Measurements from ENCODE around the gene ZNF688.
A peak's percentile ranks its signal among the peaks of the same experiment; 100 is the strongest.
"Not testable (repeated sequence)": the region's sequence is repeated elsewhere in the genome, so short reads cannot be mapped to it uniquely, and the experiment has no call there.

The ZNF688 gene

GRCh38 chr16:30557707-30557956 lies 13.9 kb downstream of the ZNF688 start:
- no peak for DNase-seq (ENCODE audit: low read depth)

GRCh38 chr16:30556125-30556473 lies 15.4 kb downstream of the ZNF688 start:
- no peak for DNase-seq (ENCODE audit: low read depth)

- no peak for DNase-seq (ENCODE audit: low read depth)
These were observed 16.0 kb downstream of the ZNF688 start for GRCh38 chr16:30555315-30556124.

GRCh38 chr16:30554557-30555314 lies 16.8 kb downstream of the ZNF688 start:
- DNase-seq (ENCODE audit: low read depth), result no peak

- no peak for DNase-seq (ENCODE audit: low read depth)
These were observed 18.1 kb downstream of the ZNF688 start for GRCh38 chr16:30553393-30553899.

- no peak for DNase-seq (ENCODE audit: low read depth)
These were observed 18.6 kb downstream of the ZNF688 start for GRCh38 chr16:30552956-30553355.

- DNase-seq (ENCODE audit: low read depth), result no peak
These were observed 19.7 kb downstream of the ZNF688 start for GRCh38 chr16:30551781-30552180.

GRCh38 chr16:30548416-30549253 lies 22.9 kb downstream of the ZNF688 start:
- DNase-seq (ENCODE audit: low read depth), result no peak

- no peak for DNase-seq (ENCODE audit: low read depth)
These were observed 25.4 kb downstream of the ZNF688 start for GRCh38 chr16:30546115-30546514.

- DNase-seq (ENCODE audit: low read depth), result no peak
These were observed 28.4 kb downstream of the ZNF688 start for GRCh38 chr16:30543067-30543466.

- no peak for DNase-seq (ENCODE audit: low read depth)
These were observed 29.8 kb downstream of the ZNF688 start for GRCh38 chr16:30541502-30542329.

- DNase-seq (ENCODE audit: low read depth), result not testable (repeated sequence)
These were observed 30.5 kb downstream of the ZNF688 start for GRCh38 chr16:30540916-30541464.

- not testable (repeated sequence) for DNase-seq (ENCODE audit: low read depth)
These were observed 31.5 kb downstream of the ZNF688 start for GRCh38 chr16:30539986-30540526.

GRCh38 chr16:30539000-30539964 lies 32.2 kb downstream of the ZNF688 start:
- DNase-seq (ENCODE audit: low read depth), result no peak

- not testable (repeated sequence) for DNase-seq (ENCODE audit: low read depth)
These were observed 35.0 kb downstream of the ZNF688 start for GRCh38 chr16:30536391-30537024.

GRCh38 chr16:30535777-30536190 lies 35.7 kb downstream of the ZNF688 start:
- DNase-seq (ENCODE audit: low read depth), result peak; percentile 41

GRCh38 chr16:30535106-30535776 lies 36.3 kb downstream of the ZNF688 start:
- no peak for DNase-seq (ENCODE audit: low read depth)

GRCh38 chr16:30534368-30535105 lies 37.0 kb downstream of the ZNF688 start, which contains the start of gene ZNF747:
Gene ZNF747 (minus strand): TSS chr16:30534858. CDS start chr16:30534679, 179 bp downstream.
- peak; percentile 87 for DNase-seq (ENCODE audit: low read depth)

Measured in stimulated activated CD8-positive, alpha-beta memory T cell treated with anti-CD3 and anti-CD28 coated beads, Interleukin-12 subunit alpha, Interleukin-12 subunit beta, amount 100 ng/mL, for 1 hour (primary cell).